HG02642 (cell line): ENCODE results near the gene COMMD8.

Experiments used
- ATAC-seq: cut with Tn5 transposase; IDR thresholded peaks from one replicate; pipeline ENCODE4 v1.9.1; 2021; ENCODE audit warnings: mild to moderate bottlenecking; ENCODE audit not compliant: unreplicated experiment, poor library complexity

COMMD8 gene

DNA sequence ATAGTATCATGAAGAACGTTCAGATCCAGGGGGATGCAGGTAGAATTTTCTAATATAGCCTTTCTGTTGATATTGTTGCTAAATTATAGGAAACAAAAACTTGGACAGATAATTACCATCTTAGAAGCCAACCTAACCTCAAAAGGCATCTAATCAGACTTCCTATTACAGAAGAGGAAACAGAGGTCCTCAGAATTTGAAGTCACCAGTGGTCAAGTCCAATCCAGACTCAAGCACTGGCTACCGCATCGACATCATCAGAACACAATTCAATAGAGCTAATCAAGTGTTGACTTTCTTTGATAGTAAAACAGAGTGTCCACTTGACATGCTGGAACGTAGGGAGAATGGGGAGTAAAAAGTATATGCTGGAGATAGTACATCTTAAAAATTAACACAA, 11.3 kb upstream of the COMMD8 start:
- ATAC-seq = no peak

DNA sequence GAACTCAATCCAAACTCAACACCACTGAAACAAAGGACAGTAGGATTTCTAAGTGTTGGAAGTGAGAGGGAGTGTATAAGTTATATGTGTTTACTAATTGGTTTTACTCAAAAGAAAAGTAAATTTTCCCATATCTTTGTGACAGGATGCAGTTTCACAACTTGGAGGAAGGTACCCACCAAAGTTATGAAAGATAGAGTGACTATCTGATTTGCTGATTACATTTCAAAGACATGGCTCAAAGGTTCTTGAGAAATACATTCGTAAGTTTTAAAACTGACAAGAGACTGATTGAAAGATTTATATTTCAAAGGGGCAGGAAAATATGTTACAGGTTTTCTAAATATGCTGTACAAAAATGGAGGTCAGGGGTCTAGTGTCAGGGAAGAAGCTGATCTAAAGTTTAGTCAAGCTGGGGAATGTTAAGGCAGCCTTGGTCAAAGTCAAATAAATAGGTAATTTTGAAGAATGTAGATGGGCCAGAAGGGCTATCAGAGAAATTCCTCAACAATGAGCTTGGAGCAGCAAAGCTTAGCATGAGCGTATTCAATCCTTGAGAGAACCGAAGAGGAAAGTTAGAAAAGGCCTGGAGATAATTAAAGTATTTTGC, 9.7 kb upstream of the COMMD8 start:
- no peak for ATAC-seq

DNA sequence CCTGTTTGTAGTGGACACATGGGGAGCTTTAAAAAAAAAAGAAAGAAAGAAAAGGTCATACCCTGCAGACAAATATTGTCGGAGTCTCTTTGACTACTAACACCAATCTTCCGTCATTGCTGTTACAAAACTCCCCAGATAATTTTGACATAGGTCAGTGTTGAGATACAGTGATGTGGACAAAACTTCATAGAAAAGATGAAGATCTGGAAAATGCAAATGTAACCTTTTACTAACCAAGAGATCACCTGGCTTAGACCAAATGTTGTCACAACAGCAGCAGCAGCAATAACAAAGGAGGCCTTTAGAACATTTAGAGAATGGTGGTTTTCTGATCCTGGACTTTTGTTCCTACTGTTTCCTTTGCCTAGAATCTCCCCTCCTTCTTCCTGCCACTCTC, 8.1 kb upstream of the COMMD8 start:
- no peak for ATAC-seq

DNA sequence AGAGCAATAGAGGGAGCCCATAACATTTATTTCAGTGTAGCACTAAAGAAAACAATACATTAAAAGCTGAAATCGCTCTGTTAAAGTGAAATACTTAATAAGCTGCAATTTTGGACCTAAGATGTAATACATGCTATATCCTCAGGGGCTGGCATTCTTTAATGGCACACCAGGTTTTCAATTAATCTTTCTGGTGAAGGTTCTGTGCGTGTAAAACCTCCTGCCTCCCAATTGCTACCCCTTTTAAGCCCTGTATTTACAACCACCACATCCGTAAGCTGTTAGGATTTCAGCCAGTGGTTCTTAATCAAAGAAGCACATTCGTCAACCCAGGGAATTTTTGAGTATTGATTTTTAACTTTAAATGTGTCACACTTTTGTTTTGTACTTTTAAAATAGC, 7.6 kb upstream of the COMMD8 start:
- no peak for ATAC-seq

DNA sequence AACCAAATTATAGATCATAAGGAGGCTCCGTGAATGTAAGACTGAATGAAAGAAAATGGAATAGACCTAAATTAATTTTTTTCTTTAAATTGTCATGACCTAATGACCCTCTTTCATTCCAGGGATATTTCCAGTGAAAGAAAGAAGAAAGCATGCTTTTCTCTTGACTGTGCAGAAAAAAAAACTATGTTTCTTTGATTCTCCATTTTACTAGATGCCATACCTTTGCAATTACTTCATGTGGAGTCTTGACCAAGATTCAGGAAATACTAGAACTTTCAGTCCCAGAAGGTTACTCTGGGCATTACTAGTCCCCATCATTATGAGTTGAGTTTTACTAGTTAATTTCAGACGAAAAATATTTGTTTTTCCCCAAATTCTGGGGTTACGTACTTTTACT, 6.4 kb upstream of the COMMD8 start:
- no peak for ATAC-seq

DNA sequence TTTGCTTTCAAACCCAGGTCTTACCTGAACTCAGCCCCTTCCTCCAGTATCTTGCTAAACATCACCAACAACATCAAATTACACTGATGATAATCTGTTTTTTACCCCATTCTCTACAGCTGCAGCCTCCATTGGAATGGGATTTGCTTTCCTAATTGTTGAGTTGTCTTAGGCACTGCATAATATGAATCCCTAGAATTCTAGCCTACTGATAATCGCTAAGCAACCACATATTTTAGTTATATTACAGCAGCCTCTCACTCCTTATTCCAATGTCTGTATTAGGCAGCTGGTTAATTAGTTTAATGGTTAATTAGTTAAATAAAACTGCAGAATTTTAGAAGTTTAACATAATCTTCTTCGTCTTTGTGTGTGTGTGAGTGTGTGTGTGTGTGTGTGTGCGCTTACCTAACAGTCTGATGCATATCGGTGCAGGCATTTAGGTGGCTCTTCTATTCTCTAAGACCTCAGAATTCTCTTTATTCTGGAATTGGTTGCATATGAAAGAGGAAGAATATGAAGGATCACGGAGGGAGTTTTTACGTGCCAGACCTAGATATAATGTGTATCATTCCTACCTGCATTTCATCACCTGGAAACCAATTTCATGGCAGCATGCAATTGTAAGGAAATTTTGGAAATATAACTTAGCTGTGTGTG, 5.3 kb upstream of the COMMD8 start:
- ATAC-seq = no peak

DNA sequence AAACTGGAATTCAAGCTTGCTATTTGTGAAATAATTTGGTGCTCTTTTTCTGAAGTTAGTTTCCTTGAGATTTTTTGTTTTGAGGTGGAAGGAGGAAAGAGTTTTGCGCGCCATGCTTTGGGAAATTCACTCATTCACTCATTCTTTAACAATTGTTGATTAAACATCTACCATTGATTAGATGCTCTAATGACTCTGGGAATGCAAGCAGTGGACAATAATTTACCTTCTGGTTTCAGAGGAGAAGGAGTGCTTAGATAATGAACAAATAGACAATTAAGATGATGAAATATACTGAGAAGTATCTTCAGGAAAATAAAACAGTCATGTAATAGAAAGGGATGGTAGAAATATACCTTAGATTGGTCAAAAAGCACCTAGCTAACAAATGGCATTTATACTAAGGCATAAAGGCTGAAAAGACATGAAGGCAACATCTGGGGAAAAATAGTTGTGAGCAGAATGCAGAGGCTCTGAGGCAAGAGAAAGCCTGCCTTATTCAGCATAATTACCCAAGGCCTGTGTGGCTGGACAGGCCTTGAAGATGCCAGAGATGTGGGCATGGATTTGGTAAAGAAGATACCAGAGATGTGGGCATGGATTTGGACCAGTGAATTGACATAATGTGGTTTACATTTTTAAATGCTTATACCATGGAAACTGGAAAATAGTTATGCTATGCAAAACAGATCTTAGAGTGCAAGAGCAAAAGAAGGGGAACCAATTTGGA, 2.7 kb upstream of the COMMD8 start:
- no peak for ATAC-seq

DNA sequence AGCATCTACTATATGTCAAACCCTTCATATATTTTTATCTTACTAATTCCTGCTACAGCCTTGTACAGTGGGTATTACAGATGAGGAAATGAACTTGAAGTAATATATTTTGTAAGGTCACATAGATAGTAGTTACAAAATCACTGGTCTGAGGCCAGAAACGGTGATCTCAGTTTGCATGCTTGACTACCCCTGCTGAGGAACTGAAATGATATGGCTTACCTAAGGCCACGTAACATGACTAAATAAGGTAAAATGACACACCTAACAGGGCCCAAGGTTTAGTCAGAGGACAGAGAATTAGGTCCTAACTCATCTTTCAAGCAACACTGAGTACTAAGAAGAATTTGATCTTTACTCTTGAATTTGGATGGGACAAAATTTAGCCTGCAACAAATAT, 1.5 kb upstream of the COMMD8 start:
- ATAC-seq = peak; percentile 19

DNA sequence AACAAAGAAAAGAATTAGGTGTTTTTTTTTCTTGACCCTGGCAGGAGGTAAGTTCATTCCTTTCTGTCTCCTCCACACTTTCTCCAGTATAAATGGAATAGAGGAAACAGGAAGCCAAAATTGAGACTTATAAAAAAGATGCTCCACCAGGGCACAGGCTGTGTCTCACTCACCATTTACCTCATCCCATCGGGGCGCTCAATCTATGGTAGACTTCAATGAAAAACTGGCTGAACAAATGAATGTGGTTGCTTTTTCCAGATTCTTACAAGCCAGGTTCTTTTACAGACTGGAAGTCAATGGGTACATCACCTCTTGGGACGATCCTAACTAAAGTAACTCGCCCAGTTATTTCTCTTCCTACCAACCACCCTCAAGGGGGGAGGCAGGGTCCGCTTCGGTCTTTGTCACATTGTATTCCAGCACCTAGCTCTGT, 685 bp downstream of the COMMD8 start:
- peak; percentile 29 for ATAC-seq

DNA sequence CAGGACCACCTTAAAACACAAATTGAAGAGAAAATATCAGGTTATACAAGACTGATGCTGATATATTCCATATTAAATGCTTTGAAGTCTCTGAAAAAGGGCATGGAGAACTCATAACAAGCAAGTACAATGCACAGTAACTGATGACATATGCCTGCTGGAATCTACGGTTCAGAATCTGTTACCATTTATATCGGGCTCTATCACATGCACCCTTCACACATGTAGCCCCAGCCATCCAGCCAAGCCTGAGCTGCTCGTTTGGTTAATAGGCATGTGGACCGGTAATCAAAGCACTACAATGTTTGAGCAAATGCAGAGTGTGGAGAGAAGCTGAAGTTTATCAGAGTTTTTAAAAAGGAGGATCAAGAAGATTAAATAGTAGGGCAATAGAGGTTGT, 11.8 kb downstream of the COMMD8 start:
- ATAC-seq = no peak

DNA sequence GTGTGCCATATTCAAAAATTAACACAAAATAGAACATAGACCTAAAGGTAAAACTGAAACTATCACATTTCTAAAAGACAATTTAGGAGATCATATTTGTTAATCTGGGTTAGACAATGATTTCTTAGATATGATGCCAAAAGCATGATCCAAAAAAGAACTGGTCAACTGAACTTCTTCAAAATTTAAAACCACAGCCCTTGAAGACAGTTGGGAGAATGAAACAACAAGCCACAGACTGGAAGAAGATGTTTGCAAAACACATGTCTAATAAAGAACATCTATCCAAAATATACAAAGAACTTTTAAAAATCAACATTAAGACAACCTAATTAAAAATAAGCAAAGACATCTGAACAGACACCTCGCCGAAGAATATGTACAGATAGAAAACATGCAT, 19.5 kb downstream of the COMMD8 start:
- no peak for ATAC-seq

DNA sequence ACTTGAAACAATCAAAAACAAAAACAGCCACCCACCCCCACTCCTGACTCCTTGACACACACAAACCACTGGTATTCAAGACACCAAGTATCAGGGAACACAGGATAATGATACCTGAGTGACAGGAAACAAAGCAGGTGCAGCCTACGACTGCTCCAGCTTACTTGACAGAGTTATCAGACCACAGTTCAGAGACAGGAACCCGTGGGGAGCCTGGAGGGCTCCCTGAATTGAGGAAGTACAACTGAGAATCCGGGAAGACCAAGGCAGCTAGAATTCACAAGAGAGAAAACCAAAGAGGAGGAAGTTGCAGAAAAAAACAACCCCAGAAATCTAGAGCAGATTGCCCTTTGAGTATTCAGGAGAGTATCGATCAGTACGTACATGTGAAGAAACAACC, 20.5 kb downstream of the COMMD8 start:
- peak; percentile 87 for ATAC-seq

DNA sequence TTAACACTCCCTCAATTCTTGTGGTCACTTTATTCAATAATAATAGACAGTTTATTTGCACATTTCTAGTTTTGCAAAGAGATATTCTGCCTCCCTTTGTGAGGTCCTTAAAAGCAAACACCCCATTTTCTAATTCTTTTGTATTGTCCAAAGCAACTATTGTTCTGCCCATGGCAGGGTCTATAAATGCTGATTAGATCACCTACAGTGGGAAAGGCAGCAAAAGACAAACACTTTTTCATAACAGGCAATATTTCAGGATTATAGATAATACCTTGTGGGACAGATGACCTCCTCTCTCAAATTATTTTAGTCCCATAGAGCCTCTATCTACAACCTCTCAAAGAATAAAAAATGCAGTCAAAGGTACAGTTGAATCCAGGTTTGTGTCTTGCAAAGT, 28.6 kb downstream of the COMMD8 start:
- ATAC-seq = no peak

DNA sequence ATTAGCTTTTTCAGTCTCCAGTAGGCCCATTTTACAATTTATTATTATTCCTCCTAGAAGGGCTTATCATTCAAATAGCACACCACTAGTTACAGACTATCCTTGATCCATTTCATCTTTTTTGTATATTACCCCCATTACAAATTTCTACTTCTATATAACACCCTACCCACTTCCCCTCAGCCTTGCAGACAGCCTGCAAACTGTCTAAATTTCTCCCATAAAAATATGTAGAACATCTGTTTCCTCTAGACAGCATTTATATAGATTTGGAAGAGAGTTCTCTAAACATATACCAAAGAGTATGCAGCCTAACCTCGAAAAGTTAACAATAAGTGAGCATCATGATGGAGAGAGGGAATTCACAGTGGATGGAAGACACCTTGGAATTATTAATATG, 30.8 kb downstream of the COMMD8 start:
- no peak for ATAC-seq

DNA sequence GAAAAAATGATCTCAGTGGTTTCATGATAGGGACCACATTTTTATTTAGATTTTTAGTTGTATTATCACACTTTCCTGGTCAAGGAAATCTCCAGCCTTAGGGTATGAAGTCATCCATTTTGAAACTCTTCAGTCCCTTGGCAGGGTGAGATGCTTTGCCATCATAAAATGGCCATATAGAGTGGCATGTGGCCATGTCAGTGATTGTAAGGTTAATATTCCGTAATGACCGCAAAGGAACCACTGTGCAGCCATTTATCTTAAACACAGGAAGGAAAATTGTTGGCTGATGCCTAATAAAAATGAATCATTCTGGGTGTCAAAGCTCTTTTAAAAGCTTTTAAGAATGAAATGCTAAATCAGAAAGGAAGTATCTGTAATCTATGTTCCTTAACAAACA, 35.6 kb downstream of the COMMD8 start:
- ATAC-seq = no peak

DNA sequence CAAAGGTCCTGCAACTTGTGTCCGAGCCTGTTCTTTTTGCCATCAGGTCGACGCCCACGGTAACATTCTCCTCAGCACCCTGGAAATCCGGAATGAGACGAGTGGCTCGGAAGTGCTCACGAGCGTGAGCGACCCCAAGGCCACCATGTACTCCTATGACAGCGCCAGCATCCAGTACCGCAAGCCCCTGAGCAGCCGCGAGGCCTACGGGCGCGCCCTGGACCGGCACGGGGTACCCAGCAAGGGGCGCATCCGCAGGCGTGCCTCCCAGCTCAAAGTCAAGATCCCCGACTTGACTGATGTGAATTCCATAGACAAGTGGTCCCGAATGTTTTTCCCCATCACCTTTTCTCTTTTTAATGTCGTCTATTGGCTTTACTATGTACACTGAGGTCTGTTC, 37.9 kb downstream of the COMMD8 start:
- ATAC-seq = no peak

DNA sequence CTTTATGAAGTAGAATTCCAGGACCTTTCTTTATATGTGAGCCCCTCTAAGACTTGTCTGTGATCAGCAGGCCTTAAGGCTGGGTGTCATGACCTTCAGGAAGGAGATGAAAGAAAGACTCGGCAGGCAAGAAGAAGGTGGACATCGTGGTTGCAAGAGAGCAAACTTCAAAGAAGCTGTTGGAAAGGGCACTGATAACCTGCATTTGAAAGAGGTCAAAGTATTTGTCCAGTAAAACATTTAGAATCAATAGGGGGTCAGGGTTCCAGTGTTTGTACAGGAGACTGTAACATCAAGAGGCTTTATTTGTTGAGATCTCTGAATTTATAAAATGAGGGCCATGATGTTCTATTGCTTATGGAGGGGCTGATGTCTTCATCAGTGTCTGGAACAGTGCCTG, 44.2 kb downstream of the COMMD8 start:
- no peak for ATAC-seq

DNA sequence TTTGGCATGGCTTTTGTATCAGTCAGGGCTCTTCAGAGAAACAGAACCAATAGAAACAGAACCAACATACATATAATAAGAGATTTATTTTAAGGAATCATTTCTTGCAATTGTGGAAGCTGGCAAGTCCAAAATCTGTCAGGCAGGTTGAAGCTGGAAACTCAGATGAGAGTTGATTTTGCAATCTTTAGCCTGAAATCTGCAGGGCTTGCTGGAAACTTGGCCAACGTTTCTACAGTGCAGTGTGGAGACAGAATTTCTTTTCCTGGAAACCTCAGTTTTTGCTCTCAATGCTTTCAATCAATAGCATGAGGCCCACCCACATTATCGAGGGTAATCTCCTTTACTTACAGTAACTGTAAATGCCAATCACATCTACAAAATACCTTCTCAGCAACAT, 45.4 kb downstream of the COMMD8 start:
- no peak for ATAC-seq

DNA sequence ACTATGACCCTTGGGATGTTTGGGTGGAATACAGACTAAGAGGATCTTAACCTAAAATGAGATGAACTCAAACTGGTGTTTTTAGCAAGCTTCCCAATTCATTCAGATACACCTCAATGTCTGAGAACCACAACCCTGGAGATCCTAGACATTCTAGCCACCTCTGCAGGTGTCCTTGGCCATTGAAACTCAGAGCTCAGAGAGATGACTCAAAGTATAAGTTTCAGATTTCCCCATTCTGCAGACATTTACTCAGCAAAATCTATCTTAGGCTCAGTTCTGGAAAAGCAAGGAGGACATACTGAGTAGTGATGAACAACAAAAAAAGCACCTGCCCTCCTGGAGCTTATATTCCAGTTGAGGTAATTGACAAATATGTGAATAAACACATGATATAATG, 47.8 kb downstream of the COMMD8 start:
- peak; percentile 72 for ATAC-seq

DNA sequence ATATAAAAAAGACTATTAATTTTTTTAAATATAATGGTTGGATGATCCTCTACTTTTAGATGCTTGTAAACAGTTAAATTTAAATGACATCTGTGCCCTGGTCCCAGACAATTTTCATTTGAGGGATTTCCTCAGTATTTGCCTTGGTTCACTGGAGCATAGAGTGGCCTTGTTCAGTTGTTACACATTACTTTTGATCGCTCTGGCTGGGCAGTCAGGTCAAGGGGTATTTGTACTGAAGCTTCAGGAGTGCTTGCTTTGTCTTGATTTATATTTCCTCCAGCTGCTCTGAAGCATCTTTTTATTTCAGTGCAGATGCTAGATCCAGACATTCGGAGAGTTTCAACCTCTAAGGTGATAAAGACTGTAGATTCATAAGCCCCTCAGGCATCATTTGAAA, 50.0 kb downstream of the COMMD8 start:
- no peak for ATAC-seq

DNA sequence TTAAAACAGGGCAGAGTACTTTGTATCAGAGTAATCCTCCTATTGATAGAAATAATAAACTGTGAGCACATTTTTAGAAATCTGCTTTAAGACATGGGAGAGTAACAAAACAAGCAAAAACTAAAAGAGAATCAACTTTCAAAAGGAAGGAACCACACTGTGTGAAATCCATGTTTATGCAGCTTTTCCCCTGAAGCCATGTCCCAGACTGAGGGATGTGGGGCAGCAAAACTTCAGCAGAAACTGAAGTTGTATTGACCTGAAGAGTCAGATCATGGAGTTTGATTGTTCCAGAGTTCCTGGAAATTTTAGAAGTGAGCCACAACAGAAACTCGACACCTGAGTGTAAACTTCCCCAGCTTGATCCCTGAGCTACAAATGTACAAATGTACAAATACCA, 53.2 kb downstream of the COMMD8 start:
- no peak for ATAC-seq

DNA sequence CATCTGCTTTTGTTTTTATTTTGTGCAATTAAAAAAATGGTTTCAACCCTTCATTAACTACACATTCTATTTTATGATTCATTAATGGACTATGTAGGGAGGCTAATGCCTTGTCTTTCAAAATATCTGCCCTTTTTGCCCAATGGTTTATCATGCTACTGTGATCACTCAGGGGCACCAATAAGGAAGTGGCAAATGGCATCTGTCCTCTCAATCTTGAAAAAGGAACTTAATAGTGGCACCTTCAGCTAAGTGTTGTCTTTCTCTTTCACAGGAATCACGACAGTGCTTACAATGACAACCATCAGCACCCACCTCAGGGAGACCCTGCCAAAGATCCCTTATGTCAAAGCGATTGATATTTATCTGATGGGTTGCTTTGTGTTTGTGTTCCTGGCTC, 57.1 kb downstream of the COMMD8 start:
- ATAC-seq = no peak
